Activated CD4-positive, alpha-beta T cell treated with anti-CD3 and anti-CD28 coated beads, Interleukin-2, Interleukin-4, amounts not matched to agents 100 ng/mL and 50 ng/mL, durations not matched to agents 16 hours and 8 hours (primary cell): ENCODE data around the gene CSAD.
A peak's percentile ranks its signal among the peaks of the same experiment; 100 is the strongest.

ENCODE experiments used
- DNase-seq: peaks from one replicate; pipeline ENCODE4 v3.0.0-alpha.2; 2020; ENCODE audit warnings: low spot score

The CSAD gene

GRCh38 chr12:53180220-53180930 lies at the start of gene CSAD, which contains the start of gene ZNF740:
CSAD (minus strand) TSS chr12:53180925; CDS start chr12:53173470, 7,455 bp downstream.
ZNF740 (plus strand) TSS chr12:53180722; CDS start chr12:53181984, 1,262 bp downstream.
- DNase-seq, result peak; percentile 99

GRCh38 chr12:53230108-53230845 lies 49.6 kb upstream of the CSAD start:
- DNase-seq, result no peak

GRCh38 chr12:53229454-53229853 lies 48.7 kb upstream of the CSAD start:
- DNase-seq, result no peak

GRCh38 chr12:53227836-53228235 lies 47.1 kb upstream of the CSAD start:
- no peak for DNase-seq

GRCh38 chr12:53227341-53227740 lies 46.6 kb upstream of the CSAD start:
- DNase-seq, result no peak

- no peak for DNase-seq
These were observed 46.1 kb upstream of the CSAD start for GRCh38 chr12:53226815-53227214.

- DNase-seq, result no peak
These were observed 45.1 kb upstream of the CSAD start for GRCh38 chr12:53225635-53226424.

GRCh38 chr12:53224897-53225634 lies 44.3 kb upstream of the CSAD start:
- DNase-seq, result no peak

GRCh38 chr12:53224061-53224896 lies 43.6 kb upstream of the CSAD start:
- DNase-seq, result no peak

- no peak for DNase-seq
These were observed 42.8 kb upstream of the CSAD start for GRCh38 chr12:53223389-53224060.

- no peak for DNase-seq
These were observed 42.1 kb upstream of the CSAD start for GRCh38 chr12:53222806-53223261.

GRCh38 chr12:53222170-53222721 lies 41.5 kb upstream of the CSAD start:
- no peak for DNase-seq

- DNase-seq, result peak; percentile 52
These were observed 40.7 kb upstream of the CSAD start for GRCh38 chr12:53221203-53222080.

- DNase-seq, result peak; percentile 89
These were observed 40.0 kb upstream of the CSAD start for GRCh38 chr12:53220694-53221202.

GRCh38 chr12:53219956-53220693 lies 39.4 kb upstream of the CSAD start:
- DNase-seq, result peak; percentile 81

- DNase-seq, result peak; percentile 73
These were observed 38.7 kb upstream of the CSAD start for GRCh38 chr12:53219292-53219955.

GRCh38 chr12:53218551-53219291 lies 38.0 kb upstream of the CSAD start:
- DNase-seq, result no peak
